ENCODE results near the gene A2M.

- TF ChIP-seq CTCF (IDR thresholded peaks at IDR 0.05) (no peak), POLR2AphosphoS5 (IDR thresholded peaks at IDR 0.05) (no peak), POLR2A (IDR thresholded peaks at IDR 0.05) (no peak)
Observed at GRCh38 chr12:9079883-9080675, 35.6 kb downstream of the A2M start.
